ENCODE measurements around the gene ARPC1B. TPM values are rescaled to one million over a fixed set of nuclear protein-coding genes. Genes with fewer than 3 reads are reported as not detected.
"Not testable (repeated sequence)": the region's sequence is repeated elsewhere in the genome, so short reads cannot be mapped to it uniquely, and the experiment has no call there.

Gene ARPC1B
- total and polyA plus RNA-seq, 2 experiments from 2014 or later: 485 to 599 TPM

DNA sequence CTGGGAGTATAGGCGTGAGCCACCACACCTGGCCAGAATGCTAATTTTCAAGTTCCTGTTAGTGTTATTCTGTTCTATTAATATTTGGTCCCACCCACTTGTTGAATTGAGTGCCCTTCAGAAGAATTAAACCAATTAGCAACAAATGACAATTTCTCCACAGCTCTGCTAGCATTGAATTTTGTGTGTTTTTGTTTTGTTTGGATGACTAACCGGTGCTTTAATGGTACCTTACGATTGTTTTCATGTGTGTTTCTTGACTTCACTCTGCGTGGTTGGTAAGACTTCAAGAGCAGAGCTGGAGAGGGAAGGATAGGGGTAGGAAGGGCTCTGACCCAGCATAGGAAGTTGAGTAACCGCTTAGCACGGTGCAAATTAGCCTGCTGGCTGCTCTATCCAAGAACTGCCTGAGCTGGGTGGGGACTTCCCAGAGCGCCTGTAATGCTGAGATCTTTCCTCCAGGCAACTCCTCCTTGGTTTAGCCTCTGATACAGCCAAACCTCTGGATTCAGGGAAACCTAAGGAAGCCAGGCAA is 4.6 kb downstream of the ARPC1B start:
- peak overlapping the region; percentile 79 for H3K9ac ChIP-seq
- peaks cover 34% of the 10 kb centered on the region for H3K4me1 ChIP-seq (ENCODE audit: insufficient read depth)
- H3K9me2 ChIP-seq (ENCODE audit: insufficient read depth): no peaks in the 10 kb centered on the region
- no peaks in the 10 kb centered on the region for H3K27me3 ChIP-seq (replicated peaks; ENCODE audit: insufficient read depth)
- peaks cover 47% of the 10 kb centered on the region for H3F3A ChIP-seq (ENCODE audit: insufficient read depth)
- no peaks in the 10 kb centered on the region for H4K20me1 ChIP-seq (ENCODE audit: insufficient read depth)
- no peak overlapping the region for H2AFZ ChIP-seq
- peak; percentile 98 for DNase-seq
- WGBS, 2 experiments (ENCODE audit: low coverage in 1 of 2, low lambda C conversion rate in 2 of 2, missing lambda C conversion rate in 2 of 2): 0 to 3% methylated on average over 7 of the region's 7 CpGs
- TF ChIP-seq EZH2 (IDR thresholded peaks at IDR 0.05; ENCODE audit: insufficient read depth, poor library complexity, severe bottlenecking): no peak
- no peak for TF ChIP-seq EZH2phosphoT487 (IDR thresholded peaks at IDR 0.05; ENCODE audit: insufficient read depth, low read depth)
- in situ Hi-C loops (cut with MboI): no loop called here
- H3K4me3 ChIP-seq: peak overlapping the region; percentile 55
- peaks cover 7% of the 10 kb centered on the region; the same call in 1 of the 2 replicates for H3K36me3 ChIP-seq (ENCODE audit: low read depth)
- H3K79me2 ChIP-seq (ENCODE audit: insufficient read depth): peaks cover 78% of the 10 kb centered on the region
- no peaks in the 10 kb centered on the region for H3K9me3 ChIP-seq (ENCODE audit: low read depth)
- peak overlapping the region; percentile 76 for H3K4me2 ChIP-seq (ENCODE audit: unreplicated experiment)
- peak overlapping the region; percentile 96 for H3K27ac ChIP-seq

DNA sequence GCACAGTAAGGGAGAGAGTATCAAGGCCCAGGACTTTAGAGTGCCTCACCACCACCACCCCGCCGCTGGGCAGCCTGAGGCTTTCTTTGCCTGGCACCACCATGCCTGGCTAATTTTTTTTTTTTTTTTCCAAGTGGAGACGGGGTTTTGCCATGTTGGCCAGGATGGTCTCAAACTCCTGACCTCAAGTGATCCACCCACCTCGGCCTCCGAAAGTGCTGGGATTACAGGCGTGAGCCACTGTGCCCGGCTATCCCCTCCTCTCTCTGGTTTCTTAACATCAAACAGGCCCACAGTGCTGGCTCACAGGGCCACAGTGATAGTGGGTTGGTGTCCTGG is 5.1 kb downstream of the ARPC1B start:
- Histone ChIP-seq H3K79me2 (ENCODE audit: insufficient read depth) (peaks cover 83% of the 10 kb centered on the region), H3K4me2 (ENCODE audit: unreplicated experiment) (peak overlapping the region; percentile 76), H3K27ac (peak overlapping the region; percentile 96), H3K9ac (peak overlapping the region; percentile 79), H3K4me3 (peak overlapping the region; percentile 55), H3K4me1 (ENCODE audit: insufficient read depth) (peaks cover 34% of the 10 kb centered on the region), H2AFZ (0 out of 2 replicates have a peak overlapping the region, but pooled peaks have one; percentile 3), H3F3A (ENCODE audit: insufficient read depth) (peaks cover 47% of the 10 kb centered on the region)
- in situ Hi-C loops (cut with MboI); H3K36me3 ChIP-seq (ENCODE audit: low read depth); DNase-seq; H3K27me3 ChIP-seq (replicated peaks; ENCODE audit: insufficient read depth); H3K9me3 ChIP-seq (ENCODE audit: low read depth); H3K9me2 ChIP-seq (ENCODE audit: insufficient read depth); H4K20me1 ChIP-seq (ENCODE audit: insufficient read depth): not testable (repeated sequence)
- 0 to 1% methylated on average over 6 to 7 of the region's 7 CpGs for WGBS, 2 experiments (ENCODE audit: low coverage in 1 of 2, low lambda C conversion rate in 2 of 2, missing lambda C conversion rate in 2 of 2)

DNA sequence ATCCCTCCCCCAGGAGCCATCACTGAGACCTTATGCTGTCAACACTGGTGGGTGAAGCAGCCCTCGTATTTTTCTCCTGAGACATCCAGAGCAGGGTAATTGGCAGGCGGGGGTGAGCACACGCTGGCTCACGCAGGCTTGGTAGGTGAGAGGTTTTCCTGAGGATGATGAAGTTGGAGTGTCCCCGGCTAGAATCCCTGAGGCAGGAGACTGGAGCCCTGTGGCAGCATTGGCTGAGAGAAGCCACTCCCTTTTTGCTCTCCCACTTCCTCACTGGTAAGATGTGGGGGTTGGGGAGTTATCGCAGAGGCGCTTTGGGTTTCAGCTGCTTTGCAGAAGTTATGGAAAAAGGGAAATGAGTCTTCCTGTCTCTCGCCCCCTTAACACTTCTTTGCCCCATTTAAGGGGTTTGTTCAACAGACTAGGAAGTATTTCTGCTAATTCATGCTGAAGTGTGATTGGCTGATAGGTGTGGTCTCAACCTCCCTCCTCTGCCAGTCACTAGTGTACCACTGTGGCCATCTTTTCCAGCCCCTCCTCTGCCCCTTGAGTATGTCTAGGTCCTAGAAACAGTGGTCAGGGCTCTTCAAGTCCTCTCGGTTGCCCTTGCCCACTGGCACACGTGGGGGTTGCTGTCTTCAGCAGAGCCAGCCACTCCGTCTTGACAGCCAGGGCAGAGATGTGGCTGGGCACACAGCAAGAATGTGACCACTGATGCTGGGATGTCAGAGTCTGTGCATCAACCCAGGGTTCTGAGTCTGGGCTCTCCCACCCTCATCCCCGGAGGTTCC is 5.7 kb downstream of the ARPC1B start:
- peaks cover 34% of the 10 kb centered on the region for H3K4me1 ChIP-seq (ENCODE audit: insufficient read depth)
- in situ Hi-C loops (cut with MboI): no loop called here
- no peaks in the 10 kb centered on the region for H3K27me3 ChIP-seq (replicated peaks; ENCODE audit: insufficient read depth)
- peak overlapping the region; percentile 76 for H3K4me2 ChIP-seq (ENCODE audit: unreplicated experiment)
- peaks cover 47% of the 10 kb centered on the region for H3F3A ChIP-seq (ENCODE audit: insufficient read depth)
- H3K27ac ChIP-seq: peak overlapping the region; percentile 96
- peak overlapping the region; percentile 55 for H3K4me3 ChIP-seq
- 23 to 27% methylated on average over 12 of the region's 12 CpGs for WGBS, 2 experiments (ENCODE audit: low coverage in 1 of 2, low lambda C conversion rate in 2 of 2, missing lambda C conversion rate in 2 of 2)
- no peaks in the 10 kb centered on the region for H3K9me2 ChIP-seq (ENCODE audit: insufficient read depth)
- no peaks in the 10 kb centered on the region for H4K20me1 ChIP-seq (ENCODE audit: insufficient read depth)
- H3K36me3 ChIP-seq (ENCODE audit: low read depth): peaks cover 7% of the 10 kb centered on the region; the same call in 1 of the 2 replicates
- H2AFZ ChIP-seq: 0 out of 2 replicates have a peak overlapping the region, but pooled peaks have one; percentile 3
- peak overlapping the region; percentile 79 for H3K9ac ChIP-seq
- peak; percentile 85 for DNase-seq
- no peaks in the 10 kb centered on the region for H3K9me3 ChIP-seq (ENCODE audit: low read depth)
- peaks cover 82% of the 10 kb centered on the region for H3K79me2 ChIP-seq (ENCODE audit: insufficient read depth)
- no peak for TF ChIP-seq EZH2 (IDR thresholded peaks at IDR 0.05; ENCODE audit: insufficient read depth, poor library complexity, severe bottlenecking)
- no peak for TF ChIP-seq EZH2phosphoT487 (IDR thresholded peaks at IDR 0.05; ENCODE audit: insufficient read depth, low read depth)

DNA sequence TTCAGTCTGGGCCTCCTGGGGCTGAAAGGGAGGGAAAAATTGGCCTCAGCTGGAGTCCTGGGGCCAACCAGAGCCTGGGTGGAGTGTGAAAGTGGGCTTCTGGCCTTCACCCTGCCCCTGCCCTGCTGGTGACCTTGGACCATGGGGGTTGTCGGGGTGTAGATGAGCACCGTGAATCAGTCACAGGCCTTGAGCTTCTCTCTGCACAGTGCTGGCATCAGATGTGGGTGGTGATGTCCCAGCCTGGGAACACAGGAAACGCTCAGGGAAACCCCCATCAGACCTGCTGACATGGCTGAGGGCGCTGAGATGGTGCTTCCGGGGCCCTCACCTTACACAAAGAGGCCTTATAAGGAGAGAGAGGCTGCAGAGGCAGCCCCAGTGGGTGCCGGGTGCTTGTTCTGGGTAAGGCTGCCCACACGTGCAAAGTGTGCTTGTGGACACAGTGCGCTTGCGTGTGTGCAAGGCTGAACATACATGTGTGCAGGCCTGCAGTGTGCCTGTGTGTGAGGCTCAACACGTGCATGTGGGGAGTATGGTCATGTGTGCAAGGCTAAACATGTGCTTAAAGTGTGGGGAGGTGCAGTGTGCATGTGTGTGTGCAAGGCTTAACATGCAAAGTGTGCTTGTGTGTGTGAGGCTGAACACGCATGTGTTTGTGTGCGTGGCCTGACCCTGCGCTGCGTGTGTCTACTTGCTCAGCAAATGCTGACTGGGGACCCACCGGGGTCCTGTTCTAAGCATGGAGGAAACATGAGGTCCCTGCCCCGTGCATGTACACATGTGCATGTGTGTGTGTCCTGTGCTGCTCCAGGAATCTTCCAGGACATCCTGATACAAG is 6.5 kb downstream of the ARPC1B start:
- Histone ChIP-seq H3K9me2 (ENCODE audit: insufficient read depth) (no peaks in the 10 kb centered on the region), H3K27ac (peak overlapping the region; percentile 96), H3K4me1 (ENCODE audit: insufficient read depth) (peaks cover 28% of the 10 kb centered on the region), H2AFZ (no peak overlapping the region), H3K27me3 (replicated peaks; ENCODE audit: insufficient read depth) (no peaks in the 10 kb centered on the region), H3F3A (ENCODE audit: insufficient read depth) (peaks cover 42% of the 10 kb centered on the region), H3K9ac (peak overlapping the region; percentile 79), H4K20me1 (ENCODE audit: insufficient read depth) (no peaks in the 10 kb centered on the region), H3K4me3 (peak overlapping the region; percentile 55; the same call in 1 of the 2 replicates), H3K36me3 (ENCODE audit: low read depth) (peaks cover 7% of the 10 kb centered on the region; the same call in 1 of the 2 replicates), H3K4me2 (ENCODE audit: unreplicated experiment) (peak overlapping the region; percentile 76), H3K9me3 (ENCODE audit: low read depth) (no peaks in the 10 kb centered on the region), H3K79me2 (ENCODE audit: insufficient read depth) (peaks cover 82% of the 10 kb centered on the region)
- no peak for TF ChIP-seq EZH2 (IDR thresholded peaks at IDR 0.05; ENCODE audit: insufficient read depth, poor library complexity, severe bottlenecking)
- no peak for TF ChIP-seq EZH2phosphoT487 (IDR thresholded peaks at IDR 0.05; ENCODE audit: insufficient read depth, low read depth)
- in situ Hi-C loops (cut with MboI): no loop called here
- 65 to 66% methylated on average over 16 of the region's 16 CpGs for WGBS, 2 experiments (ENCODE audit: low coverage in 1 of 2, low lambda C conversion rate in 2 of 2, missing lambda C conversion rate in 2 of 2)
- peak; percentile 41 for DNase-seq
